Mesendoderm (in vitro differentiated cells): ENCODE measurements around the gene PPP1R12A.

ENCODE experiments used
- DNase-seq: peaks from one replicate; pipeline ENCODE4 v3.0.0; 2013
- H2AK5ac ChIP-seq: 2 replicates; pipeline ENCODE4 v1.6.1; 2013; ENCODE audit warnings: low read length, inconsistent platforms
- H2BK120ac ChIP-seq: 2 replicates; pipeline ENCODE4 v1.6.1; 2013; ENCODE audit warnings: low read depth, mild to moderate bottlenecking, low read length, moderate library complexity, mixed read lengths
- H2BK15ac ChIP-seq: replicated peaks from 2 replicates; pipeline ENCODE4 v1.6.1; 2013; ENCODE audit warnings: low read depth, mild to moderate bottlenecking, moderate library complexity
- H2BK5ac ChIP-seq: 2 replicates; pipeline ENCODE4 v1.6.1; 2013; ENCODE audit warnings: low read length, inconsistent platforms
- H3K18ac ChIP-seq: 2 replicates; pipeline ENCODE4 v1.6.1; 2013; ENCODE audit warnings: mild to moderate bottlenecking, low read length, mixed read lengths
- H3K23ac ChIP-seq: one replicate; pipeline ENCODE4 v1.6.1; 2013; ENCODE audit warnings: low read length
- H3K27ac ChIP-seq: 2 replicates; pipeline ENCODE4 v1.5.1; 2013; ENCODE audit warnings: low read depth, mild to moderate bottlenecking, inconsistent platforms, low read length, moderate library complexity
- H3K27me3 ChIP-seq: 2 replicates; pipeline ENCODE4 v1.6.1; 2013; ENCODE audit warnings: low read length, control low read depth, mild to moderate bottlenecking, inconsistent platforms; ENCODE audit not compliant: insufficient read depth, poor library complexity
- H3K36me3 ChIP-seq: 2 replicates; pipeline ENCODE4 v1.6.1; 2013; ENCODE audit warnings: low read length, inconsistent platforms; ENCODE audit not compliant: control insufficient read depth, insufficient read depth
- H3K4ac ChIP-seq: one replicate; pipeline ENCODE4 v1.6.1; 2013; ENCODE audit warnings: low read depth, mild to moderate bottlenecking, low read length, moderate library complexity
- H3K4me1 ChIP-seq: 2 replicates; pipeline ENCODE4 v1.6.1; 2013; ENCODE audit warnings: low read depth, low read length, inconsistent platforms; ENCODE audit not compliant: control insufficient read depth
- H3K4me2 ChIP-seq: 2 replicates; pipeline ENCODE4 v1.6.1; 2013; ENCODE audit warnings: low read length
- H3K4me3 ChIP-seq: 2 replicates; pipeline ENCODE4 v1.5.1; 2013; ENCODE audit warnings: mild to moderate bottlenecking, low read length
- H3K56ac ChIP-seq: one replicate; pipeline ENCODE4 v1.6.1; 2013; ENCODE audit warnings: low read length
- H3K79me1 ChIP-seq: 2 replicates; pipeline ENCODE4 v1.6.1; 2013; ENCODE audit warnings: low read length, inconsistent platforms
- H3K79me2 ChIP-seq: 2 replicates; pipeline ENCODE4 v1.6.1; 2013; ENCODE audit warnings: mild to moderate bottlenecking, low read length; ENCODE audit not compliant: control insufficient read depth, insufficient read depth
- H3K9ac ChIP-seq: 2 replicates; pipeline ENCODE4 v1.6.1; 2013; ENCODE audit warnings: low read length, inconsistent platforms
- H4K5ac ChIP-seq: one replicate; pipeline ENCODE4 v1.6.1; 2013; ENCODE audit warnings: low read length
- H4K8ac ChIP-seq: one replicate; pipeline ENCODE4 v1.6.1; 2013; ENCODE audit warnings: low read depth, mild to moderate bottlenecking, control low read depth, low read length, moderate library complexity
- WGBS: extraction: QIAGEN DNeasy Blood & Tissue Kit; methylation state at CpG from one replicate; pipeline ENCODE4 v1.1.7; 2013; ENCODE audit warnings: low lambda C conversion rate, missing lambda C conversion rate; ENCODE audit not compliant: insufficient coverage; ENCODE audit errors: extremely low coverage; 5-methylcytosine and 5-hydroxymethylcytosine counted together

PPP1R12A gene

GRCh38 chr12:79778802-79779448, 156.0 kb downstream of the PPP1R12A start:
- Histone ChIP-seq H3K79me1 (no peaks in the 10 kb centered on the region), H4K5ac (no peak overlapping the region), H2BK5ac (no peak overlapping the region), H3K9ac (no peak overlapping the region), H3K23ac (no peak overlapping the region), H3K4me1 (no peaks in the 10 kb centered on the region), H2BK15ac (no peak overlapping the region), H3K27ac (no peak overlapping the region), H3K79me2 (no peaks in the 10 kb centered on the region), H2BK120ac (no peak overlapping the region), H3K27me3 (no peaks in the 10 kb centered on the region), H4K8ac (no peak overlapping the region), H3K4me2 (no peak overlapping the region), H3K4me3 (no peak overlapping the region), H3K36me3 (no peaks in the 10 kb centered on the region), H3K18ac (no peak overlapping the region), H3K4ac (no peak overlapping the region), H2AK5ac (no peak overlapping the region), H3K56ac (no peak overlapping the region)
- no peak for DNase-seq
- no CpG with 5 or more reads among the region's 3 CpGs for WGBS

DNA sequence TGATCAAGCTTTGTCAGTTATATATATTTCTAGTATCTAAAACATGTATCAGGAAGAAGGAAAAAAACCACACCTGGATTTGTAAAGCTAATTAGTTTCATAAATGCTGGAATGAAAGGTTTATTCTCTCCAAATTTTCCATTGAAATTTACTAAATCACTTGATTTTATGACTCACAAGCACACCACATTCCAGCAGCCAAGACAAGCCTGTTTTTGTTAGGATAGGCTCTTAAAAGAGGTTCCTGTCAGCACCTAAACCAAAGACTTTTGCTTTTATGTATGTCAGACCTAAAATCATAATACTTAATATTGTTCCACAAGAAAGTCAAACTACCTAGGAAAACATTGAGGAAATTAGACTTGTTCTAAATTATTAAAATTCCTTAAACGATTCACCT, 158.8 kb downstream of the PPP1R12A start:
- H3K4ac ChIP-seq, result no peak overlapping the region
- no peak overlapping the region for H3K27ac ChIP-seq
- H4K5ac ChIP-seq, result no peak overlapping the region
- H3K27me3 ChIP-seq, result no peaks in the 10 kb centered on the region
- H3K4me1 ChIP-seq, result no peaks in the 10 kb centered on the region
- no peak overlapping the region for H3K4me2 ChIP-seq
- H3K18ac ChIP-seq, result no peak overlapping the region
- no peak overlapping the region for H3K56ac ChIP-seq
- H2BK120ac ChIP-seq, result no peak overlapping the region
- H3K36me3 ChIP-seq, result no peaks in the 10 kb centered on the region
- no peak overlapping the region for H4K8ac ChIP-seq
- no peak overlapping the region for H3K9ac ChIP-seq
- H2BK5ac ChIP-seq, result no peak overlapping the region
- H2AK5ac ChIP-seq, result no peak overlapping the region
- DNase-seq, result no peak
- no peak overlapping the region for H3K4me3 ChIP-seq
- no peak overlapping the region for H3K23ac ChIP-seq
- H3K79me2 ChIP-seq, result no peaks in the 10 kb centered on the region
- WGBS, result no CpG with 5 or more reads among the region's 1 CpG
- no peak overlapping the region for H2BK15ac ChIP-seq
- H3K79me1 ChIP-seq, result no peaks in the 10 kb centered on the region

DNA sequence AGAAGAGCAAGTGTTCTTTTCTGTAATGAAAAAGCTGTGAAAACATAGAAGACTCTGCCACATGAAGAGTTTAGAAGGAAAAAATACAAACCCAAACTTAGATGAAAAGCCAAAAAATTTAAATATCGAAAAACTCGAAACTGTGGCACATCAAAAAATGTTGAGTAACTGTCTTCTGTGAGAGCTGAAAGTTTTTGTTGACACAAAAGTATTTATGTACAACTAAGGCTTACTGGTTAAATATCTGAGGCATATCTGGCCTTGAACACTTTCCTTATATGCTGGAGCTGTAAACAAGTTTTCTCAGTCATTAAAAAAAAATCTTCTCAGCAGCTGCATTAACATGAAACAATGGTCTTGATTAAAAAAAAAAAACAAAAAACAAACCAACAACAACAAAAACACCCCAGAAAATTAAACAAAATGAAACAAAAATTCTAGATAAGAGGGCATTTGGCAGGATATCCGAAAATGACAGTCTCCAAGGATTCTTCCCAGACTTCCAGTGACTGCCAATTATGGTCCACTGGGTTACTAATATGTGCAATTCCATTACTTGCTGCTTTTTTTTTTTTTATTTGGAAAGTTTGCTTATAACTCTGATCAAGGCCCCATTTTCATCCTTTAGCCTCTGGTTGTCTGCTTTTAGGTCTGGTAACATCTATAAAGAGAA, 159.4 kb downstream of the PPP1R12A start:
- H2BK5ac ChIP-seq, result no peak overlapping the region
- no peak overlapping the region for H3K27ac ChIP-seq
- H4K8ac ChIP-seq, result no peak overlapping the region
- no peak overlapping the region for H3K18ac ChIP-seq
- no peaks in the 10 kb centered on the region for H3K27me3 ChIP-seq
- H3K79me1 ChIP-seq, result no peaks in the 10 kb centered on the region
- no peak overlapping the region for H2BK120ac ChIP-seq
- no peak overlapping the region for H2AK5ac ChIP-seq
- no peak overlapping the region for H3K23ac ChIP-seq
- H3K36me3 ChIP-seq, result no peaks in the 10 kb centered on the region
- H3K56ac ChIP-seq, result no peak overlapping the region
- no peak overlapping the region for H3K4ac ChIP-seq
- H3K4me2 ChIP-seq, result no peak overlapping the region
- no peak overlapping the region for H4K5ac ChIP-seq
- no peak overlapping the region for H3K9ac ChIP-seq
- no peak overlapping the region for H2BK15ac ChIP-seq
- no peak overlapping the region for H3K4me3 ChIP-seq
- no peak for DNase-seq
- WGBS, result no CpG with 5 or more reads among the region's 3 CpGs
- H3K79me2 ChIP-seq, result no peaks in the 10 kb centered on the region
- H3K4me1 ChIP-seq, result no peaks in the 10 kb centered on the region

DNA sequence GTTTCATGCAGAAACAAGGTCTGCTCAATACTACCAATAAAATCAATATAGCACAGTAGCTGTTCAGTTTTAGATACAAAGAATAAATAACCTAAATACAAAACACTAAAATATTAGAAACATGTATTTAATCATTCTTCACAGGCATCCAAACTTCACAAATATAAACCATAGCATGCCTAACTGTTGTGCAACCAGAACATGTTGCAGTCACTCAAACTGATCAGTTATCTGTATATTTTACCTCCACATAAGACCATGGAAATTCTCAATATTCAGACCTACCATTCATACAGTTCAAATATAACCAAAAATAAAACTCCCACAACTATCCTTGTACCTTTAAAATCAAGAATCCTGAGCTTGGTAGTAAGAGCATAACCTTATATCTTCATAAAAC, 161.0 kb downstream of the PPP1R12A start:
- H3K4me3 ChIP-seq, result no peak overlapping the region
- H3K9ac ChIP-seq, result no peak overlapping the region
- H3K27ac ChIP-seq, result no peak overlapping the region
- no peaks in the 10 kb centered on the region for H3K79me2 ChIP-seq
- H4K5ac ChIP-seq, result no peak overlapping the region
- no peak overlapping the region for H3K18ac ChIP-seq
- H4K8ac ChIP-seq, result no peak overlapping the region
- no peaks in the 10 kb centered on the region for H3K4me1 ChIP-seq
- H3K4ac ChIP-seq, result no peak overlapping the region
- H2BK15ac ChIP-seq, result no peak overlapping the region
- no peak overlapping the region for H3K23ac ChIP-seq
- H2BK120ac ChIP-seq, result no peak overlapping the region
- H2BK5ac ChIP-seq, result no peak overlapping the region
- no peaks in the 10 kb centered on the region for H3K36me3 ChIP-seq
- H3K4me2 ChIP-seq, result no peak overlapping the region
- no peaks in the 10 kb centered on the region for H3K79me1 ChIP-seq
- no peak overlapping the region for H3K56ac ChIP-seq
- no peak overlapping the region for H2AK5ac ChIP-seq
- DNase-seq, result no peak
- no peaks in the 10 kb centered on the region for H3K27me3 ChIP-seq

DNA sequence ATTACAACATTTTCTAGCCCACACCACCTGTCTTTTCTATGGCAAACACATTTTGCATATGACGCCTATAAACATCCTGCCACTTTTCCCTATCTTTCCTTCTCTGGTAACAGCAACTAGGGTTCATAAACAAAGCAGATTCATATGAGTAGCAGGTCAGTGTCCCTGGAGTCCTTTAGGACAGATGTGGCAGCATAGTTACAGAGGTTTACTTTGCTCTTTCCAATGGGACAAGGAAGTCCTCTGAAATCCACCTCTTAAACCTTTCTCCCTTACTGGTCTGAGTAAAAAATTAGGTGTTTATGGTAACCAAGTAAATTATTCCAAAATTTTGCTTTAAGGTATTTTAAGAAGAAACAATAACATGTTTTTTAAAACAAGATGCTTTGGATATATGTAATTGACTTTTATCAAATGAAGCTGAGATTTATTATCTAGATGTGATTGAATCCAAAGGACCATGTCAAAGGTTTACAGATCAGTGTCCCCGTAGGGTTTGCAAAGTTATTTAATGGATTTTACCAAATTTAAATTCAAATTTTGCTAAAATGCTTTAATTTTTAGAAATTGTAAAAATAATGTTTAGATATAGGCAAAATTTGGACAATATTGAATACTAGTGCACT, 164.9 kb downstream of the PPP1R12A start:
- Histone ChIP-seq H3K23ac (no peak overlapping the region), H3K4me3 (no peak overlapping the region), H4K5ac (no peak overlapping the region), H3K4me1 (no peaks in the 10 kb centered on the region), H3K79me1 (no peaks in the 10 kb centered on the region), H3K4ac (no peak overlapping the region), H2AK5ac (no peak overlapping the region), H3K79me2 (no peaks in the 10 kb centered on the region), H3K18ac (no peak overlapping the region), H3K36me3 (no peaks in the 10 kb centered on the region), H3K56ac (no peak overlapping the region), H2BK5ac (no peak overlapping the region), H4K8ac (no peak overlapping the region), H3K27ac (no peak overlapping the region), H2BK15ac (no peak overlapping the region), H3K27me3 (no peaks in the 10 kb centered on the region), H2BK120ac (no peak overlapping the region), H3K4me2 (no peak overlapping the region), H3K9ac (no peak overlapping the region)
- DNase-seq, result no peak
- WGBS, result no CpG with 5 or more reads among the region's 2 CpGs
